Heart left ventricle (tissue), 16 donors: ENCODE data around the gene TMEM131L. TPM values are rescaled to one million over a fixed set of nuclear protein-coding genes. Genes with fewer than 3 reads are reported as not detected.
"Not testable (repeated sequence)": the region's sequence is repeated elsewhere in the genome, so short reads cannot be mapped to it uniquely, and the experiment has no call there.

Source experiments
- ATAC-seq, 4 donors: fragments of 200-7000 bp; cut with Tn5 transposase; one replicate each; pipeline ENCODE4 v1.9.1; 2020 to 2022; ENCODE audit warnings: moderate library complexity in 4 of 4, mild to moderate bottlenecking in 3 of 4, moderate number of reproducible peaks in 1 of 4
- DNase-seq, 5 donors: peaks; one replicate each; pipeline ENCODE4 v3.0.0-alpha.2; 2020
- H3K27ac ChIP-seq, 12 donors: fragments of 200-600 bp; sonication (generic) in 4 of 12; one replicate each; pipeline versions ENCODE4 v1.5.0 to v1.8.0; 2016 to 2022; ENCODE audit warnings: mild to moderate bottlenecking in 2 of 12
- H3K27me3 ChIP-seq, 9 donors: fragments of 200-600 bp; sonication (generic) in 2 of 9; one replicate each; pipeline versions ENCODE4 v1.5.1 to v1.8.0; 2016 to 2022; ENCODE audit warnings: mild to moderate bottlenecking in 3 of 9
- H3K36me3 ChIP-seq, 9 donors: fragments of 200-600 bp; sonication (generic) in 2 of 9; one replicate each; pipeline versions ENCODE4 v1.5.0 to v1.8.0; 2018 to 2022; ENCODE audit warnings: mild to moderate bottlenecking in 2 of 9
- H3K4me1 ChIP-seq, 12 donors: fragments of 200-600 bp; sonication (generic) in 4 of 12; one replicate each; pipeline versions ENCODE4 v1.5.0 to v1.8.0; 2016 to 2022; ENCODE audit warnings: mild to moderate bottlenecking in 3 of 12
- H3K4me3 ChIP-seq, 12 donors: fragments of 200-600 bp; sonication (generic) in 4 of 12; one replicate each; pipeline versions ENCODE4 v1.5.0 to v1.8.0; 2017 to 2022; ENCODE audit warnings: mild to moderate bottlenecking in 9 of 12, moderate library complexity in 4 of 12
- H3K9me3 ChIP-seq, 12 donors: fragments of 200-600 bp; sonication (generic) in 4 of 12; one replicate each; pipeline versions ENCODE4 v1.5.0 to v1.8.0; 2016 to 2022; ENCODE audit warnings: mild to moderate bottlenecking in 1 of 12
- POLR2A ChIP-seq, 2 donors: fragments of 450-650 bp; IDR thresholded peaks; one replicate each; pipeline ENCODE4 v1.6.1; 2017; ENCODE audit warnings: antibody characterized with exemption in 2 of 2, mild to moderate bottlenecking in 2 of 2, moderate library complexity in 2 of 2
- WGBS, 4 donors: extraction: QIAGEN DNeasy Blood & Tissue Kit in 2 of 4; methylation state at CpG; one replicate each; pipeline versions ENCODE4 v1.1.5 to v1.1.7; 2013 to 2018; 5-methylcytosine and 5-hydroxymethylcytosine counted together
- intact Hi-C, 10 donors: fragments of 100-400 bp; cut with DNase I; formaldehyde crosslinking; loops; one replicate each; pipeline versions ENCODE4 v1.11.1 to v1.14.2; 2022
- polyA plus RNA-seq, 2 donors: library from polyadenylated mRNA; stranded (reverse); fragments of 200-250 nt; gene quantifications; one replicate each; pipeline ENCODE4 v1.2.3, GENCODE V29; 2013
- total RNA-seq, 9 donors: library from RNA; depleted of rRNA in 2 of 9; stranded (reverse); fragments of >200 nt in 2 of 9; fragmentation: NEBNext Ultra II Directional in 3 of 9; extraction: Animal tissue kit (Norgen Biotek cat#: 25700) in 3 of 9; gene quantifications; one replicate each; pipeline versions ENCODE4 v1.1.0 to v1.2.4, GENCODE V29; 2016 to 2023
- TF ChIP-seq, protein P1 (sequence below), 12 donors: fragments of 200-600 bp; sonication (generic) in 4 of 12; IDR thresholded peaks; one replicate each; pipeline versions ENCODE4 v1.5.0 to v1.8.0; 2018 to 2022; ENCODE audit warnings: antibody characterized with exemption in 12 of 12, mild to moderate bottlenecking in 5 of 12
- donor health status: ischemic (EF 13 %, LVEDD 7.1; RV severe dilation, severe dysfunction).
- donor health status: healthy with polysubstance abuse.
- donor health status: DM: no; HTN: yes; CAD: no.
- donor health status: DM: no; HTN: no; CAD: no.
- donor health status: ischemic (EF 25% LVEDD 6.9; RV normal size, moderate dysfunction).
- donor health status: ischemic (EF 25% LVEDD 5.7; RV mildly dilated, moderate dysfunction).
- donor health status: healthy.
- donor health status: DM: yes; HTN: yes; CAD: no.
- donor health status: ischemic (EF 35%, LVEDD 5.7; RV mildly dilated, moderate dysfunction).
- donor health status: nonischemic (EF 11% LVEDD 7.7; RV severe dilation, severe dysfunction).
- donor health status: DM: yes; HTN: yes; CAD: no.
- donor health status: PGD.
- donor health status: ischemic (EF 29% LVEDD 5.4; RV normal size, mild dysfunction).
- donor health status: nonischemic (EF 23%, LVEDD 6.1; RV moderate dilation, normal function).

The TMEM131L gene
- total and polyA plus RNA-seq, 11 donors = 3.8 to 22.2 (median 19.6) TPM

DNA sequence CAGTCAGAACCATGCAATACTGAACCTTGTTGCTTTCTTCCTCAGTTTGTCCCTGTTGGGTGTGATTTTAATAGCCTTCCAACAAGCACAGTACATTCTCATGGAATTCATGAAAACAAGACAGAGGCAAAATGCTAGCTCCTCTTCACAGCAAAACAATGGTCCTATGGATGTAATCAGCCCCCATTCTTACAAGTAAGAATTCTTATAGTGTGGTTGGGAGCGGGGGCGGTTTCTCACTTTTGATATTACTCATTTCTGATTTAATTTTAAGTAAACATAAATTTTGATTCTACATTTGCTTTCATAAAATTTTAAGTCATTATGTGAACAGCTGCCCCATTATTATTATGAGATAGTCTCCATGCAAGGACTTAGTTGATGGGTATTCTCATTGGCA lies 137.1 kb downstream of the TMEM131L start:
- 98 to 100% (median 98%) methylated on average over 2 of the region's 2 CpGs for WGBS, 4 donors
- DNase-seq (no peak), ATAC-seq (no peak)
- Histone ChIP-seq H3K27ac (no peak overlapping the region), H3K9me3 (no peaks in the 10 kb centered on the region), H3K36me3 (peaks cover 0 to 100% (median 97%) of the 10 kb centered on the region in 9 donors), H3K4me1 (peaks cover 0 to 5% (median 0%) of the 10 kb centered on the region in 12 donors), H3K4me3 (no peak overlapping the region), H3K27me3 (no peaks in the 10 kb centered on the region)
- TF ChIP-seq, protein P1, sequence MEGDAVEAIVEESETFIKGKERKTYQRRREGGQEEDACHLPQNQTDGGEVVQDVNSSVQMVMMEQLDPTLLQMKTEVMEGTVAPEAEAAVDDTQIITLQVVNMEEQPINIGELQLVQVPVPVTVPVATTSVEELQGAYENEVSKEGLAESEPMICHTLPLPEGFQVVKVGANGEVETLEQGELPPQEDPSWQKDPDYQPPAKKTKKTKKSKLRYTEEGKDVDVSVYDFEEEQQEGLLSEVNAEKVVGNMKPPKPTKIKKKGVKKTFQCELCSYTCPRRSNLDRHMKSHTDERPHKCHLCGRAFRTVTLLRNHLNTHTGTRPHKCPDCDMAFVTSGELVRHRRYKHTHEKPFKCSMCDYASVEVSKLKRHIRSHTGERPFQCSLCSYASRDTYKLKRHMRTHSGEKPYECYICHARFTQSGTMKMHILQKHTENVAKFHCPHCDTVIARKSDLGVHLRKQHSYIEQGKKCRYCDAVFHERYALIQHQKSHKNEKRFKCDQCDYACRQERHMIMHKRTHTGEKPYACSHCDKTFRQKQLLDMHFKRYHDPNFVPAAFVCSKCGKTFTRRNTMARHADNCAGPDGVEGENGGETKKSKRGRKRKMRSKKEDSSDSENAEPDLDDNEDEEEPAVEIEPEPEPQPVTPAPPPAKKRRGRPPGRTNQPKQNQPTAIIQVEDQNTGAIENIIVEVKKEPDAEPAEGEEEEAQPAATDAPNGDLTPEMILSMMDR (IDR thresholded peaks at IDR 0.05) = no peak
- no peak for TF ChIP-seq POLR2A (IDR thresholded peaks at IDR 0.05)
- intact Hi-C loops = no loop called here

DNA sequence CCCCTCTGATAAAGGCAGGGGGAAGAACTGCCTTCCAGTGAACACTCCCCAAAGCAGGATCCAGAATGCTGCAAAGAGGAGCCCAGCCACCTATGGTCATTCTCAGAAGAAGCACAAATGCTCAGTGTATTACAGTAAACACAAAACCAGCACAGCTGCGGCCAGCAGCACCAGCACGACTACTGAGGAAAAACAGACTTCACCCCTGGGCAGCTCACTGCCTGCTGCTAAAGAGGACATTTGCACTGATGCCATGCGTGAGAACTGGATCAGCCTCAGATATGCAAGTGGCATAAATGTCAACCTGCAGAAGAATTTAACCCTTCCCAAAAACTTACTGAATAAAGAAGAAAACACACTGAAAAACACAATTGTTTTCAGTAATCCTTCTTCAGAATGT lies 137.7 kb downstream of the TMEM131L start:
- TF ChIP-seq, protein P1 (IDR thresholded peaks at IDR 0.05) = no peak
- TF ChIP-seq POLR2A (IDR thresholded peaks at IDR 0.05) = no peak
- Histone ChIP-seq H3K4me3 (no peak overlapping the region), H3K27me3 (no peaks in the 10 kb centered on the region), H3K9me3 (no peaks in the 10 kb centered on the region), H3K27ac (no peak overlapping the region), H3K4me1 (peaks cover 0 to 5% (median 0%) of the 10 kb centered on the region in 12 donors), H3K36me3 (peaks cover 0 to 98% (median 92%) of the 10 kb centered on the region in 9 donors)
- ATAC-seq = peak; percentile 65 to 86 (median 70)
- intact Hi-C loops = no loop called here
- WGBS, 4 donors = 48 to 62% (median 59%) methylated on average over 3 of the region's 3 CpGs
- DNase-seq = no peak

DNA sequence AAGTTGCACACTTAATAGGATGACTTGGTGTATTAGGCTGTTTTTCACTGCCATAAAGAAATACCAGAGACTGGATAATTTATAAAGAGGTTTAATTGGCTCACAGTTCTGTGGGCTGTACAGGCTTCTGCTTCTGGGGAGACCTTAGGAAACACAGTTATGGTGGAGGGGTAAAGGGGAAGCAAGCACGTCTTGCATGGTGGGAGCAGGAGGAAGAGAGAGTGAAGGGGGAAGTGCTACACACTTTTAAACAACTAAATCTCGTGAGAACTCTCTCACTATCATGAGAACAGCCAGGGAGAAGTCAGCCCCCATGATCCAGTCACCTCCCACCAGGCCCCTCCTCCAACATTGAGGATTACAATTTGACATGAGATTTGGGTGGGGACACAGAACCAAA lies 142.9 kb downstream of the TMEM131L start:
- H3K27ac ChIP-seq, H3K9me3 ChIP-seq, DNase-seq, H3K4me3 ChIP-seq, ATAC-seq, H3K4me1 ChIP-seq, H3K27me3 ChIP-seq, intact Hi-C loops: not testable (repeated sequence)
- H3K36me3 ChIP-seq = peaks cover 0 to 80% (median 62%) of the 10 kb centered on the region in 9 donors
- WGBS, 4 donors = 75 to 85% (median 77%) methylated on average over 2 of the region's 2 CpGs

DNA sequence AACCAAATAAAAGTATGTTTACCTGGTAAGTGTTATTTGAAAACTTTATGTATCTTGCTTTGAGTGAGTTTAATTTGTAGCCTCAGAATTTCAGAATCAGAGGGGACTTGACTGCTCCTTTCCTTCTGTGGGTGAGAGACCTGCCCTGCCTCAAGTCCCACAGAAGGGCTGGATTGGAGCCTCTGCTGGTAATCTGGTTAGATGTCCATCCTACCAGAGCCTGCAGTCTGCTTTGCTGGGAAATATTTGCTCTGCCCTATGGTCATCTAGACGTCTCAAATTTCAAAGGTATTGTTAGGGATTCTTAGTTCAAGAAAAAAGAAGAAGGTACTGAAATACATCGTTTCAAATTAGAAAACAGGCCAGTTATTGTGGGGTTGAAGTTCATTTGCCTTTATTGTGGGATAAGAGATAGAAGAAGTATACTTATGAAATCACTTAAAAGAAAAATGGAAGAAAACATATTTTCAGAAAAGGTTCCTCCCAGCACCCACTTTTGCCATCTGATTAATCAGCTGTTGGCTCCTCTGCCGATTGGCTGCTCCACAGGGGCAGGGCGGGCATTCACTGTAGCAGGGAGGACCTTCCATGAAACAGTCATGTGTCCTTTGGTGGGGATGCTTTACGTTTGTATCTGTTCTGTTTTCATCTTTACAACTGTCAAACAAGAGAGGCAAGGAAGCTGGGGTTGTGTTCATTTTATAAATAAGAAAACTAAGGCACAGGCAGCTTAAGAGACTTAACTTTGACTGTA lies 144.6 kb downstream of the TMEM131L start:
- Histone ChIP-seq H3K27ac (no peak overlapping the region), H3K27me3 (no peaks in the 10 kb centered on the region), H3K4me1 (peaks cover 0 to 5% (median 0%) of the 10 kb centered on the region in 12 donors), H3K36me3 (peaks cover 0 to 80% (median 61%) of the 10 kb centered on the region in 9 donors), H3K9me3 (no peaks in the 10 kb centered on the region), H3K4me3 (no peak overlapping the region)
- WGBS, 4 donors = 72 to 83% (median 76%) methylated on average over 5 of the region's 5 CpGs
- DNase-seq = no peak
- intact Hi-C loops = no loop called here
- TF ChIP-seq POLR2A (IDR thresholded peaks at IDR 0.05) = no peak
- TF ChIP-seq, protein P1 (IDR thresholded peaks at IDR 0.05) = no peak
- ATAC-seq = no peak
